HG02885 (cell line): ENCODE data around the gene CPSF4L.

Experiments used
- ATAC-seq: cut with Tn5 transposase; IDR thresholded peaks from one replicate; pipeline ENCODE4 v1.9.1; 2021; ENCODE audit warnings: mild to moderate bottlenecking; ENCODE audit not compliant: unreplicated experiment, poor library complexity

The CPSF4L gene

DNA sequence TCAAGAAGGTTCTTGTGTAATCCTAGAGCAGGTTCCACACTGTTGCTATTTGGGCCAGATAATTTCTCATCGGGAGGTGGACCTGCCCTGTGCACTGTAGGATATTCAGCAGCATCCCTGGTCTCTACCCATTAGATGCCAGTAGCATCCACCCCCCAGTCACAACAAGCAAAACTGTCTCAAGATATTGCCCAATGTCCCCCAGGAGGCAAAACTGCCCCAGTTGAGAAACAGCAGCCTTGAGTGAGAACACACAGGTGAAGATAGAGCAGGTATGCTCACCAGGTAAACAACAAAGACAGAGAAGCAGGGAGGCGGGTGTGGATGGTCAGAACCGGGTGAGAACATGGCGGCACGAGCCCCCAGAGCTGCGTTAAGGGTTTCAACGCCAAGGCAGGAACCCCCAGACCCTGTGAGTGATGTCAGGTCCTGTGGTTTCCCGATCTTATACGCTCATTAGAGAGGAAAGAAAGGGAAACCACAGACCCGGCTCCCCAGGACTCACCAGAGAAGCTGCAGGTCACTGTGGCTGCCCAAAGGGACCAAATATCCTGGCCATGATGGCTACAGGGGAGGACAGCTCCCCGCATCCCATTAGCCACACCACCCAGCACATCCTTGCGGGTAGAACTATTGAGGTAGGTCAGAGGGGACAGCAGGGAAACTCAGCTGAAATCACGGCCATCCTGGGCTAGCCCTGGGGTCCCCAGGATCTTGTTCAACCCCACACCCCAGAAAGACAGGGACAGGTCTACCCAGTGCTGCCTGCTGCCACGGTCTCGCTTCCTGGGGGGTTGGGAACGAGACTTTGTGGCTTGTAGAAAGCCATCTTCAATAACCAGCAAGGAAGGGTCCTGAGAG lies 28.9 kb upstream of the CPSF4L start:
- peak; percentile 32 for ATAC-seq

- ATAC-seq, result no peak
These were observed 28.0 kb upstream of the CPSF4L start for GRCh38 chr17:73289549-73290254.

DNA sequence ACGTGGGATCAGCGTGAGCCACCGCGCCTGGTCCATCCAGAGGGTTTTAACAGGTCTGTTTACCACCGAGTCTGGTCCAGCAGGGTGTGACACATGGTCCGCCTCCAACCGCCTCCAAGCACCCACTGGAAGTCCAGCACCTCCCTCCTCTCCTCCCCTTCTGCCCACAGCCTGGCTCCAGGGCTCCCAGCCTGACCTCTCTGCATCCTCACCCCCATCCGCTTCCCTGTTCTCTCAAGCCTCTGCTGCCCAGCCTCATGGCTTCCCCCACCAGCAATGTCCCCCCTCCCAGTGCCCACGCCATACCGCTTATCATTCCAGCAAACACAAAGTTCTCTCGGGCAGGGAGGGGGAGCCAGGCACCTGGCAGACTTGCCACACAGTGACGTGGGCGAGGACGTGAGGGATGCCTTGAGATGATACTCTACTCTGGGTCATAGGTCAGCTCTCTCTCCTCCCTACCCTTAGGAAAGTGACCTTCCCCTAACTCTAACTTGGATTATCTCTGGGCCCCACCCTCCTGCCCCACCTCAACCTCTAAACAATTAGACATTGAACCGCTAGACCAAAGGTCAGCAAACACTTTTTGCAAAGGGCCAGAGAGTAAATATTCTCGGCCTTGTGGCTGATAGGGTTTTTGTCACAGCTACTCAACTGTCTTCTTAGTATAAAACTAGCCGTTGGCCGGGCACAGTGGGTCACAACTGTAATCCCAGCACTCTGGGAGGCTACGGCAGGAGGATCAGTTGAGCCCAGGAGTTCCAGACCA lies 27.0 kb upstream of the CPSF4L start:
- no peak for ATAC-seq

DNA sequence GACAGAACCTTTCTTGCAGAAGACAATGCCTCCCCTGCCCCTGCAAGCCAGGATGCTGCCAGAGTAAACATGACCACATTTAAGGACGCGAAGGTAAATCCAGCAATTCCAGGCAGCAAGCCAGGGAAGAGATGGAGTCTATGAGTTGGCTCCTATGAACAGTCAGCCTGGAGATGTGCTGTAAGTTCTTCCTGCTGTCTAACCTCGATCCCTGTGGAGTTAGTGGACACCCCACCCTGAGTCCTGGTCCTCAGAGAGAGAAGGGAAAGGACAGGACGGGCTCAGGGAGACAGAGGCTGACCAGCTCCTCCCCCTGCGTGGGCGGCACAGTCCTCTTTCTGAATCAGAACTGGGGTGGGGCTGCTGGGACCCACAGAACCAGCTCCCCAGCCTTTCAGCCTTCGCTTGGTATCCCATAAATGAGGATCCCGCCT lies 25.2 kb upstream of the CPSF4L start:
- ATAC-seq, result no peak

- ATAC-seq, result no peak
These were observed 24.5 kb upstream of the CPSF4L start for GRCh38 chr17:73285916-73286862.

GRCh38 chr17:73285603-73285908 lies 23.9 kb upstream of the CPSF4L start:
- no peak for ATAC-seq

DNA sequence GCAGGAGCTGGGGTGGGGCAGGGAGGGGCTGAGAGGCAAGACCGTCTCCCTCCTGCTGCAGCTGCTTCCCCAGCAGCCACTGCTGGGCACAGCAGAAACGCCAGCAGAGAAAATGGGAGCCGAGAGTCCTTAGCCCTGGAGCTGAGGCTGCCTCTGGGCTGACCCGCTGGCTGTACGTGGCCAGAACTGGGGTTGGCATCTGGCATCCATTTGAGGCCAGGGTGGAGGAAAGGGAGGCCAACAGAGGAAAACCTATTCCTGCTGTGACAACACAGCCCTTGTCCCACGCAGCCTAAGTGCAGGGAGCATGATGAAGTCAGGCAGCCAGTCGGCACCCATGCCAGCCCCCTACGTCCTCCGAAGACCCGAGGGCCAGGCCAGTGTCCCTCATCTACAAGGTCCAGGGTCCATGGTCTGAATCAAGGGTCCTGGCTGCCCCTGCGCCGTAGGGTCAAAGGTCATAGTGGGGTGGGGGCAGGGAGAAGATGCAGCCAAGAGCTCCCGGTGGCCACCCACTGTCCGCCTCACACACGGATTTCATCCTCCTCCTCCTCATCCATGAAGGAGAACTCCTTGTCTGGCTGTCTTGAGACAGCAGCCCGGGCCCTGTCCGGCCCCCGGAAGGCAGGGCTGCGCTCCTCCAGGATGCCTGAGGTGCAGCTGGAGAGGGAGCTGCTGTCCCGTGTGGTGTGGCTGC lies 23.4 kb upstream of the CPSF4L start:
- ATAC-seq, result no peak

- ATAC-seq, result no peak
These were observed 22.7 kb upstream of the CPSF4L start for GRCh38 chr17:73284354-73284753.

DNA sequence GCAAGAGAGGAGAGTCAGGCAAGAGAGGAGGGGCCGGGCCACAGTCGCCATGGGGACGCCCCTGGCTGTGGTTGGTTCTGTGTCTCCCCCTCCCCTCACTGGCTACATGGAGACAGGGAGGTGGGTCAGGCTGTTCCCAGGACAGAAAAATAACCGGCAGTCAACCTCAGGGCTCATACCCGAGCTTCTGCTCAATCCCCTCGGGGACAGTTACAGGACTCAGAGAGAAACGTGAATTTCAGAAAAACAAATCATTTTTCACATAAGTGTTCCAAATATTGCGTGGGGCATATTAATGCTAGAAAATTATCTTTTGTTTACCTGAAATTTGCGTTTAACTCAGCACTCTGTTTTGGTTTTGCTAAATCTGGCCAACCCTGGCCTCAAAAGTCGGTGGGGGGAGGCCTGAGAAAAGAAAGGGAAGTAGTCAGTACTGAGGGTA lies 22.2 kb upstream of the CPSF4L start:
- no peak for ATAC-seq

- no peak for ATAC-seq
These were observed 21.6 kb upstream of the CPSF4L start for GRCh38 chr17:73283250-73283649.

GRCh38 chr17:73282629-73283028 lies 20.9 kb upstream of the CPSF4L start:
- ATAC-seq, result no peak

- ATAC-seq, result peak; percentile 94
These were observed 20.2 kb upstream of the CPSF4L start for GRCh38 chr17:73281928-73282327.

- no peak for ATAC-seq
These were observed 18.5 kb upstream of the CPSF4L start for GRCh38 chr17:73280191-73280590.

GRCh38 chr17:73279704-73280103 lies 18.0 kb upstream of the CPSF4L start:
- ATAC-seq, result no peak

DNA sequence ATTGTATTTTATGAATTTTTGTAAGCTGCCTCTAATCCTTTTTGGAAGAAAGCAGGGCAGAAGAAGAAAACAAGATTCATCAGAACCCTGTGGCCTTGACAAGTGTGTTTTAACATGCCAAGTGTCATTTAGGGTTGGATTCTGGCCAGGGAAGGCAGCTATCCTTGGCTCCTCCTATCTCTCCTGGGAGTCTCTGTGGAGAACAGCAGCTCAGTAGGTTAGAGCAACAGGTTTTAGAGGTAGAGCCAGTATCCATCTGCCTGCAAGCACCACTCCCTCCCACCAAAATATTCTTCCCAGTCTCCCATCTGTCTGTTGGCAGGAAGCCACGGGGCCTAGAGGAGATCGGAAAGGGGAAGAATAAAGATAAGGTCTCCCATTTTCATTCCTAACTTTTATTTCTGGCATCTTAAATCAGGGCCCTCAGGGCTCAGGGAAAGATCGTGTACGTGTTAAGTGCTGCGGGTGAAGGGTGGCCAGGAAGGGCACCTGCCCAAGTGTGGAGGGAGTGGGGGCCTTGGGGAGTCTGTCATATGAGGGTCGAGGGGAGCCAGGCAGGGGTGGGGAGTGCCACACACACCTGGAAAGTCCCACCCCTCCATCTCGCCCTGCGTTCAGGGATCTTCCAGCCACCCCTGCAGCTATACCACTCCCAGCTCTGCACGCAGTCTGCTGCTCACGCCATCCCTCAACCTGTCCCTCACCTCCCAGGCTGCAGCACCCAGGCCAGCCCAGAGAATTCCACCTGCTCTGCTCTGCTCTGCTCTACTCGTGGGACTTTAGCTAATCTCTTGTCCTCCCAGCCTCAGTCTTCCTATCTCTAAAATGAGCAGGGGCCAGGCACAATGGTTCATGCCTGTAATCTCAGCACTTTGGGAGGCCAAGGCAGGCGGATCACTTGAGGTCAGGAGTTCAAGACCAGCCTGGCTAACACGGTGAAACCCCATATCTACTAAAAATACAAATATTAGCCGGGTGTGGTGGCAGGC lies 17.1 kb upstream of the CPSF4L start:
- no peak for ATAC-seq

DNA sequence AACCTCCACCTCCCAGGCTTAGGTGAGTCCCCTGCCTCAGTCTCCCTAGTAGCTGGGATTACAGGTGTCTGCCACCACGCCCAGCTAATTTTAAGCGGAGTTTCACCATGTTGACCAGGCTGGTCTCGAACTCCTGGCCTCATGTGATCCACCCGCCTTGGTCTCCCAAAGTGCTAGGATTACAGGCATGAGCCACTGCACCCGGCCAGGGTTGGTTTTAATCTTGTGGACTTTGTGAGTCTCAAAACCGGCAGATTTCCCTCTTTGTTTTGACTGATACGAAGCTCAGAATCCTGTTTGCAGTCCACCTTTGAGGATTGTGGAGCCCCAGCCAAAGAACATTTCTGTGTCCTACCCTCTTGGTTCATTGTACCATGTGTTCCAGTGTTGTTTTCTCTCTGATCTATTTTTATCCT lies 16.4 kb upstream of the CPSF4L start:
- ATAC-seq, result no peak

GRCh38 chr17:73274490-73274889 lies 12.8 kb upstream of the CPSF4L start:
- no peak for ATAC-seq

DNA sequence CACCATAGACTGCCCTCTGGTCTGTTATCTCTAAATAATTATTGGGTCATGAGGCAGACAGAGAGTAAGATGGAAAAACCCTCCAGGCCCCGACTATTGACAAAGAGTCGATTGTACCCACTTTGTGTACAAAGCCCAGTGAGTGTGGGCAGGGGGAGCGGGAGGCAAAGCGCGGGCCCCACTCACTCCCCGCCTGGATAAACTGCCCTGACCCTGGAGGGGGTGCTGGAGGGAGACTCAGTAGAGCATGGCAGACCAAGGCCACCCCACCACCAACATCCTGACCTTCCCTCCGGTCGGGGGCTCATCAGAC lies 11.2 kb upstream of the CPSF4L start:
- no peak for ATAC-seq
